ELF-1 (cell line): ENCODE results near the gene RAET1E.
"Not testable (repeated sequence)": the region's sequence is repeated elsewhere in the genome, so short reads cannot be mapped to it uniquely, and the experiment has no call there.

ENCODE experiments used
- DNase-seq: peaks from one replicate; pipeline ENCODE4 v3.0.0-alpha.2; 2016; ENCODE audit warnings: low read depth, low spot score

The RAET1E gene

DNA sequence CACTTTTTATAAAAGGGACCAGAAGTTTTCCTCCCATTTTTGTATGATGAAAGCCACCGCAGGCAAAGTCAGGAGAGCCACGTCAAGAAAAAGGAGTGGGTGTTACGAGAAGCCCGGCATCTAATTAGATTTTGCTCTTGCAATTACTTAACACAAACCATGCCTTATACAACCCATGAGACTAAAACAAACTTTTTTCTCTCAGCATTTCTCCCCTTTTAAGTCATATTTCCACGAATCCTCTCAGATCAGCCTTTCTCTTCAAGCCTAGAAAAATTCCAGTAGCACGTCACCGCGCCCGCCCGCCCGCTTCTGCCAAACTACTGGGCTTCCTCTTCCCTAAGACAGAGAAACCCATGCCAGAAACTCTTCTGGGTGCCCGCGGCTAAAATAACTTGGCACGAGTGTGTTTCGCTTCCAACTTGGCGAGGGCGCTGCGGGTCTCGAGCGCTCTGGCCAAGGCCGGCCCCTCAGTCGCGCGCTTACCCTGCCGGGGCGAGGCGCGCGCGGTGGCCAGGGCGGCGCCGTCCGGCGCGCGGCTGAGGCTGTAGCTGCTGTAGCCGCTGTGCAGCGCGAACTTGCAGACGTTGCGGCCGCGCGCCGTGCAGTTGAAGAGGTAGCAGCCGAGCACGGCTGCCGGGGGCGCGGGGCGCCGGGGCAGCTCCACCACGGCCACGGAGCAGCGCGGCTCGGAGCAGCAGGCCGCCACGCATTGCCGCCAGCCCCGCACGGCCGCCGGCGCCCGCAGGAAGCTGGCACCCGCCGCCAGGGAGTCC lies 34.8 kb downstream of the RAET1E start:
- peak; percentile 63 for DNase-seq

DNA sequence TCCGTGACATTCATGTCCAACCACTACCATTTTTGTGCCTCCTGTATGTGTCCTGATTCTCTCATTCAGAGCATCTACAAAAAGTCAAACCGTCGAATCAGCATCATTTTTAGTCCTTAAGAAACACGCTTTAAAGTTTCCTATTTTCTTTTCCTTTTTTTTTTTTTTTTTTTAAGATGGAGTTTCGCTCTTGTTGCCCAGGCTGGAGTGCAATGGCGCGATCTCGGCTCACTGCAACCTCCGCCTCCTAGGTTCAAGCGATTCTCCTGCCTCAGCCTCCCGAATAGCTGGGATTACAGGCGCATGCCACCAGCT lies 35.5 kb downstream of the RAET1E start:
- not testable (repeated sequence) for DNase-seq

DNA sequence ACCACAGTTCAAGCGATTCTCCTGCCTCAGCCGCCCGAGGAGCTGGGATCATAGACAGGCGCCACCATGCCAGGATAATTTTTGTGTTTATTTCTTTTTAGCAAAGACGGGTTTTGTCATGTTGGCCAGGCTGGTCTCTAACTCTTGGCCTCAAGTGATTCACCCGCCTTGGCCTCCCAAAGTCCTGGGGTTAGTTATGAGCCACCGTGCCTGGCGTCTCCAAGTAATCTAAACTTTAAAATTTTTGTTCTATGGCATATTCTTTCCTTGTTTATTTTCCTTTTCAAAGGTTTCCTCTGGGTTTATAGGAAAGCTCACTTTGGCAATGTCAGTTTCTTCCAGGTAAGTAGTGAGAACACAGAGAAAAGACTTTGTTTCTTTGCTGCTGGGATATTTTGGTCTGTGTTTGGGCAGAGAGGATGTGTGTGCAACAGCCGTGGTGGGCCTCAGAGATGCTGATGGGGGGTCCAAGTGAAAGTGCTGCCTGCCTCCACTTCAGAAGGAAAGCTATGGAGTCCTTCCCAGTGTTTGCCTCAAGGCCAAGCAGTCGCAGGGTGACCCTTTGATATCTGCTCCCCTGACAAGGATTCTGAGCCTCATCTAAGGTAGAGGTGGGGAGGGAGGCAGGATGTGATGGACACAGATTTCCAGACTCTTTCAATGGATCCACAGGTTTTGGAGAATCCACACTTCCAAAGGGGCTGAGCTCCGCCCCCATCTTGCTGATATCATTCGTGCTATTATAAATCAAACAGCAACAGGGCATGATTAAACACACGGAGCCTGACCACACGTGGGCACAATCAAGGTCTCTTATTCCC lies 36.1 kb downstream of the RAET1E start:
- DNase-seq = no peak

DNA sequence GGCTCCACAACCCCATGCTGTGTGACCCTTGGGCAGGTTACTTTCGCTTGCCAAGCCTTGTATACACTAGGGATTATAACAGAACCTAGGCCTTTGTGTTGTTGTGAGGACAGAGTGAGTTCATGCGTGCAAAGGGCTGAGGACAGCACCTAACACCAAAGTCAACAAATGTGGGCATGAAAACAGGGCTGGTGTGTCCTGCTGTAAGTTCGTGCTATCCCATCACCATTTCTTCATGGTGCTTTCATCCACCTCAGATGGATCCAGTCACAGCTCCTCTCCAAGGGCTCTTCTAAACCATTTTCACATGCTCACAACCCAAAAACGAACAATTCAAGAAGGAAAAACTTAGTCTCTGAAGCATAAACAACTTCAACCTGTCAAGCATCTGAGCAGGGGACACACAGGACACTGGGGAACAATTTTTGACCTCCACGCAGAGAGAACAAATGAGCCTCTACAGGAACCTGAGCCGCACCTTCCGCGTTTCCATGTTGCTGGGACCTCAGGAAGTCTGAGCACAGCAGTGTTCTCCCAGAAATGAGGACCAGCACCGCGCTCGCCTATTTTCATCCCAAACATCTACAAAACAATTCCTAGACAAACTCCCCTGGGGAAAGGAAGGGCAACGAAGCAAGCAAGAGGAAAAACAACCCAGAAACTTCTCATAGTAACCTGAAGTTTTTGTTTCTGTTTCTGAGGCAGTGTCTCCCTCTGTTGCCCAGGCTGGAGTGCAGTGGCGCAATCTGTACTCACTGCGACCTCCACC lies 36.9 kb downstream of the RAET1E start:
- DNase-seq = no peak

DNA sequence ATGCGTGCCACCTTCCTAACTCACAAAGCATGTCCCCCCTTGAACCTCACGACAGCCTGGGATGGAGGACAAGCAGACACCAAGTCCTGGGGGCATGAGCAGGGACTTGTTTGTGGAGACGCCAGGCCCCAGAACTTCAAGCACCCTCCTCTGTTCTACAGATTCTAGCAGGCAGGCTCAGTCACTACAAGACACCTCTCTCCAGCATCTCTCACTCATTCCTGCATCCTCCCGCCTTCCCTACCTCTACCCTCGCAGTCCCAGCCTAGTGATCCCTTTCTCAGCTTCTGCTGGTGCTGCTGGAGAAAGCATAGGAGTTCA lies 37.4 kb downstream of the RAET1E start:
- DNase-seq = no peak

DNA sequence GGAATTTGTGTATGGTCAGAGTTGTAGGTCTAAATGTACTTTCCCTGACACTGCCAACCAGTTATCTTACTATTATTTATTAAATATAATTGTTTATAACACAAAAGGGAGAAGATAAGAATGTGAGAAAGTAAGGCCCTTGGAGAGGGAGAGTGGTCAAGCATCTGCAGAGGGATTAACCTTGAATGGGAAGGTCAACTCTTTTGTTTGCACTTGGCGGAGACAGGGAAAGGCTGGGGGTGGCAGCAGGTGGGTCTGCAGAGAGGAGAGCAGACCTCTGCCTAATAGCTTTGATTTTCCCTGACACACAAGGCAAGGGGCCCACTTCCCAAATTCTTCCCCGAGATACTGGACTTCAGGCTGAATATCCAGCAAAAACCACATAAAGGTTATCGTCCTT lies 38.0 kb downstream of the RAET1E start:
- DNase-seq = no peak

DNA sequence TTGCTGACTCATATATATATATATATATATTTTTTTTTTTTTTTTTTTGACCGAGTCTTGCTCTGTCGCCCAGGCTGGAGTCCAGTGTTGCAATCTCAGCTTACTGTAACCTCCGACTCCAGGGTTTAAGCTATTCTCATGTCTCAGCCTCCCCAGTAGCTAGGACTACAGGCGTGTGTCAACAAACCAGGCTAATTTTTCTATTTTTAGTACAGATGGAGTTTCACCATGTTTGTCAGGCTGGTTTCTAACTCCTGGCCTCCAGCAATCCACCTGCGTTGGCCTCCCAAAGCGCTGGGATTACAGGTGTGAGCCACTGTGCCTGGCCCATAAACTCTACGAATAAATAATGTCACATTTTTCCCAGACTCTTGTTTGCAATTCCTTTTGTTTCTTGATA lies 38.5 kb downstream of the RAET1E start:
- no peak for DNase-seq

DNA sequence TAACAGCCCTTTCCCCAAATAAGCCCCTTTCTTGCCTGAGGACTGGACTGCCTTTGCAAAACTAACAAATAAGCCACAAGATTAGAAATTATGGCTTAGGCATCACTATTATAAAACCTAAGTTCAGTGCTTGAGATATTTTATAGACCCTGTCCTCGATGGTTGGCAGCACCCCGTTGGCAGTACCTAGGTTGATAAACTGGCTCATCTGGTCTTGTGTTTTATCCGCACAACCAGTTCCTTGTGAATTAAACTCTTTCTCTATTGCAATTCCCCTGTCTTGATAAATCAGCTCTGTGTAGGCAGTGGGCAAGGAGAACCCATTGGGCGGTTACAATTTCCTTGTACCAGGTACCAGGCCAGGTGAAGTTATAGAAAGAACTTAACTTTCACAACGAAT lies 40.4 kb downstream of the RAET1E start:
- no peak for DNase-seq

DNA sequence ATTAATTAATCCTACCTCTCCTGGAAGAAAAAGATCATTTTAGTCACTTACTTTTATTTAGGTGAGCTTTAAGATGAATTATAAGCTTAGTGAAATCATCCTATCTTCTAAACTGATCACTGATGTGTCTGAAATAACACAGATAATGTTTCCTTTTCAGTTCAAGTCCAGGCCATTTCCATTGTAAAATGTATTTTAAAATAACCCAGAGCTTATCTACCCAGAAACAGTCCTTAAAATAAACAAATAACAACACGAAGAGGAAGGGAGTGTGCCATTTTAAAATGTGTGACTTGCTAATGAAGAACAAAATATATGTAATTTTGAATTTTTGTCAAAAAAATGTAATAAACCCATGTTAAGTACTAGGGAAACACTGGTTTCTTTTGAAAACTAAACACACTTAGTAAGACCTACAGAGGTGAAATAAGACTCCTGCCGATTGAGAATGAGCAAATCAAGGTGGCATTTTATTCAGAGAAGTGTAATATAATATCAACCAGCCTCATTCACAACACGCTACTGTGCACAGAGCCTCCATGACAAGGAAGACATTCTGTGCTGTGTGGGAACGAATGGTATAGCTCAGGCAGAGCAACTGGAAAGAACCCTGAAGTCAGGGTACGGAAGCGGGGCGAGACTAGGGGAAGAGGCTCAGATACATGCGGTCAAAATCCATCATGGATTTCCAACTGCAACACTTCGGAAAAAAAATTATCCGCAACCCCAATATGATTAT lies 41.5 kb downstream of the RAET1E start:
- no peak for DNase-seq

DNA sequence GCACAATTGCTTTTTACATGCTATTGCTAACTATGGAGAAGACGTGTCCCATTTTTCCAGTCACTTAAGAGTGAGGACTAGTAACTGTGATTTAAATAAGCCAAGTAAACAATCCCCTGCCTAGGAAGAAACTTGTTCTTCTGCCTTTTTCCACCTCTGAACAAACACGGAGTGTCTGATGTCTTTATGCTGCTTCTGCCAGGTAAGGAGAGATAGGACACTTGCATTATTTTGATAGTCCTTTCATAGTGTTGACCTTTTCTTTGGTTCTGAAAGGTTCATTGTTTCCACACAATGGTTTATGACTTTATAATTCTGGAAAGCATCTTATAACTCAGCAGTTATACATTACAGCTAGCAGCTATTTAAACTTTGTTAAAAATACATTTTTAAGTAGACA lies 42.2 kb downstream of the RAET1E start:
- no peak for DNase-seq

DNA sequence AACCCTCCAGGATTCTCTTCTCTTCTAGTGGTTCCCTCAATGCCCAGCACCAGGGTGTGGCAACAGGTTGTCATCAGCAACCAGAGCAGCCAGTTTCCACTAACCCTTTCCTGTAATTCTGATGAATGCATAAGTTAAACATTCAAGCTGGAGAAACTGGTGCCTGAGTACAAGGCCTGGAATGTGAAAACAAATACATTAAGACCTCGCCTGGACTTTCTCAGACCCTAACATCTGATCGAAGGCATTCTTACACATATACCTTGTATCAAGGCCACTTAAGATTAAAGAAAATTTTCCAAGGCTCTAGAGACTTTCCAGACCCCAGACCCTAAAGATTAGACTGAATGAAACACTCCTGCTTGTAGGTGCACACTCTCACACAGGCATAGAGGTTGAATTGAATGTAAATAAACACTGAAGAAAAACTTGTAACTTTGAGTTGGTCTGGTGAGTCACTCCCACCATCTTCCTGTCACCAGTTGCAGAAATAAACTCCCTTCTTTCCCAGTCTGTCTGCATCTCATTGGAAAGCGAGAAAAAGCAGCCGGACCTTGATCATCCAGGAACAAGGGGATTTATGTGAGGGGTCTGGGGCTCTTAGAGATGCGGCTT lies 42.8 kb downstream of the RAET1E start:
- DNase-seq = peak; percentile 52

DNA sequence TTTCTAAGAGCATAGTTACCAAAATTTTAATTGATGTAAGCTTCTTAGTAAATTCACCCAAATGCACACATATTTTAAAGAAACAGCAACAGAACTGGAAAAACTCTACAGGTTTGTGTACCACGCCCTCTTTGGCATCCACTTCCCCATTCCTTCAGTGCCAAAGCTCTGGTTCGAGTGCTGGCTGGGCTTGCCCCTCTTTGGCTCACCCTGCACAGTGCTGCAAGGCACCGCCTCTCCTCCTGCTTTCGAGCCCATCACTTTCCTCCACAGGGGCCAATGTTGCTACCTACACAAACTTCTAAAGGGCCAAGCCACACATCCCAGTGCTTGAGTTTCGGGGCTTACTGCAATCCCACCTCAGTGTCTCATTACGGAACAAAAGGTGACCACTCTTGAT lies 43.4 kb downstream of the RAET1E start:
- no peak for DNase-seq

DNA sequence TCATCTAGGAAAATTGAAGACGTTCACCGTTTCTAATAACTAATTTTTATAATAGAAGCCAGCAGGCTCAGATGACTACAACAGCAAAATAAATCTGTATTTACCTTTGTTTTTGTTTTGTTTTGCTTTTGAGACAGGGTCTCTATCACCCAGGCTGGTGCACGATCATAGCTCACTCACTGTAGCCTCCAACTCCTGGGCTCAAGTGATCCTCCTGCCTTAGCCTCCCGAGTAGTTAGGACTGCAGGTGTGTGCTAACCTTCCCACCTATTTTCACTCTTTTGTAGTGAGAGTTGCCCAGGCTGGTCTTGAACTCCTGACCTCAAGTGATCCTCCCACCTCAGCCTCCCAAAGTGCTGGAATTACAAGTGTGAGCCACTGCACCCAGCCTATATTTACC lies 43.9 kb downstream of the RAET1E start:
- DNase-seq = not testable (repeated sequence)

DNA sequence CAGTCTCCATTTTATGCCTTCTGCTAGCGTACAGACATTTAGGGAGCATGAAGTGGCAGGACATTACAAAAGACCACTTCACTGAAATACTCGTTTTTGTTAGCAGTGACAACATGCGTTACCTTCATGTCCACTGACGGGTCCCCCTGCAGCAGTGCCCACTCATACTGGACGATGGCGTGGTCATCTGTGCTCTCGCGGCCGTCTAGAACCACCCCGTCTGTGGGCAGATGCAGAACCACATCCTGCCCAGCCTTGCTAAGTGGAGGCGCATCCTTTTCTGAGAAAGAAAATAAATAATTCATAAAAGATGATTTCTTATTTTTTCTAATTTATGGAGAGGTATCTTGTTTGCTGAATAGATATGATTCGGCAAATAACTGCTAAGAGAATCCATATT lies 45.0 kb downstream of the RAET1E start:
- DNase-seq = no peak

DNA sequence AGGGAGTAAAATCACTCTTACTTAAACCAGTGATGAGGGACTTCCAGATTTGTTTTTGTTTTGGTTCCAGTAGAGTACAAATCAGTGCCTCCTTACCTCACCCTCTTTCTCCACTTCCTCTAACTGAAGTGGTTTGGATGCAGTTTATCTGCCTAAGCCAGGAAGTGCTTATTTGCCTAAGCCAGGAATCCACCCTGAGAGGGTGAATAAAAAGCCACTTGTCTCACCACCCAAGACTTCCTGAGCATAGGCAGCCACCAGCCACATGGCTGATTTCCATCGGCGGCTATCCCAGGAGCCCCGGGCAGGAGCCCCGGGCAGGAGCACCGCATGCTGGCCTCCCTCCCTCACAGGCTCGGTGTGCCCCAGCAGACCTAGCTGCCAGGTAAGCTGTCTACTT lies 45.7 kb downstream of the RAET1E start:
- peak; percentile 46 for DNase-seq

DNA sequence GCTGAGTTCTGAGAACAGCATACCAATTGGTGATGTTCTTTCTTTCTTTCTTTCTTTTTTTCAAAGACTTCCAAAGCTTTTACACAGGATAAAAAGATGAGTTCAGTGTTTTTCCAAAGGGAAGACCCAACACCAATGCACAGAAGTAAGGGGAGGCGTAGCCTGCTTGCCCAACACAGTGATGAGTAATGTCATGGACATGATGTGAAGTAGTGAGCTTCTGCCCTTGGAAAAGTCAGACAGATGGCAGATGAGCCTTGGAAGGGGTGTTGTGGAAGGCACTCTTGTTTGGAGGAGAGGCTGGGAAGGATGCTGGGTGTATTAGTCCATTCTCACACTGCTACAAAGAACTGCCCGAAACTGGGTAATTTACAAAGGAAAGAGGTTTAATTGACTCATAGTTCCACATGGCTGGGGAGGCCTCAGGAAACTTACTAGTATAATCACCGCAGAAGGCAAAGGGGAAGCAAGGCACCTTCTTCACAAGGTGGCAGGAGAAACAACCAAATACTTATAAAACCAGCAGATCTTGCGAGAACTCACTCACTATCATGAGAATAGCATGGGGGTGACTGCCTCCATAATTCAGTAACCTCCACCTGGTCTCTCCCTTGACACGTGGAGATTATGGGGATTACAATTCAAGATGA lies 46.3 kb downstream of the RAET1E start:
- no peak for DNase-seq

DNA sequence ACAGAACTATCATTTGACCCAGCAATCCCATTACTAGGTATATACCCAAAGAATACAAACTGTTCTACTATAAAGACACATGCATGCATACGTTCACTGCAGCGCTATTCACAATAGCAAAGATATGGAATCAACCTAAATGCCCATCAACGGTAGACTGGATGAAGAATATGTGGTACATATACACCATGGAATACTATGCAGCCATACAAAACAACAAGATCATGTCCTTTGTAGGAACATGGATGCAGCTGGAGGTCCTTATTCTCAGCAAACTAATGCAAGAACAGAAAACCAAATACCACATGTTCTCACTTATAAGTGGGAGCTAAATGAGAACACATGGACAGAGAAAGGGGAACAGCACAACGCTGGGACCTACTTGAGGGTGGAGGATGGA lies 49.6 kb downstream of the RAET1E start:
- DNase-seq = not testable (repeated sequence)
